Cardiac fibroblast (primary cell): ENCODE data around the gene MZT2A.
A peak's percentile ranks its signal among the peaks of the same experiment; 100 is the strongest.
"Not testable (repeated sequence)": the region's sequence is repeated elsewhere in the genome, so short reads cannot be mapped to it uniquely, and the experiment has no call there.

Source experiments
- DNase-seq, 2 donors: peaks; one replicate each; pipeline versions ENCODE4 v3.0.0 to v3.0.0-alpha.2; 2010; ENCODE audit warnings: low read depth in 2 of 2
- H3K4me3 ChIP-seq, 2 donors: replicated peaks in 1 of 2; 1 replicate in 1 of 2; 2 replicates in 1 of 2; pipeline ENCODE4 v1.5.1; 2011; ENCODE audit warnings: low read depth in 2 of 2, low read length in 2 of 2, mild to moderate bottlenecking in 2 of 2, moderate library complexity in 1 of 2
- CTCF ChIP-seq: IDR thresholded peaks from one replicate; pipeline ENCODE4 v1.5.1; 2011; ENCODE audit warnings: low read depth, mild to moderate bottlenecking, low read length, inconsistent platforms

The MZT2A gene

GRCh38 chr2:131492015-131492417 lies at the start of gene MZT2A:
Gene MZT2A, minus strand, starts transcription at chr2:131492397. Its CDS starts 21 bp downstream, at chr2:131492376.
- peak in 1 of 2 donors; percentile 7 for DNase-seq
- peak within 1 kb of the TSS; percentile 82 to 84 for H3K4me3 ChIP-seq

- H3K4me3 ChIP-seq, DNase-seq: not testable (repeated sequence)
These were observed 46.7 kb upstream of the MZT2A start for GRCh38 chr2:131538856-131539255.

- H3K4me3 ChIP-seq, DNase-seq: not testable (repeated sequence)
These were observed 44.6 kb upstream of the MZT2A start for GRCh38 chr2:131536841-131537240.

- peak in 1 of 2 donors; percentile 13 for DNase-seq
- not testable (repeated sequence) for H3K4me3 ChIP-seq
These were observed 44.0 kb upstream of the MZT2A start for GRCh38 chr2:131535951-131536826.

GRCh38 chr2:131535526-131535925 lies 43.3 kb upstream of the MZT2A start:
- no peak for DNase-seq
- no peak overlapping the region for H3K4me3 ChIP-seq
- no peak for TF ChIP-seq CTCF

GRCh38 chr2:131534965-131535364 lies 42.8 kb upstream of the MZT2A start:
- DNase-seq, H3K4me3 ChIP-seq: not testable (repeated sequence)

- DNase-seq, H3K4me3 ChIP-seq: not testable (repeated sequence)
These were observed 42.1 kb upstream of the MZT2A start for GRCh38 chr2:131534317-131534672.

GRCh38 chr2:131533609-131534316 lies 41.6 kb upstream of the MZT2A start:
- not testable (repeated sequence) for H3K4me3 ChIP-seq, DNase-seq

- not testable (repeated sequence) for DNase-seq
These were observed 40.8 kb upstream of the MZT2A start for GRCh38 chr2:131532723-131533608.

GRCh38 chr2:131531547-131532185 lies 39.5 kb upstream of the MZT2A start:
- not testable (repeated sequence) for H3K4me3 ChIP-seq, DNase-seq

More at GRCh38 chr2:131532723-131533608, 40.8 kb upstream of the MZT2A start:
- not testable (repeated sequence) for H3K4me3 ChIP-seq

- DNase-seq, H3K4me3 ChIP-seq: not testable (repeated sequence)
These were observed 38.6 kb upstream of the MZT2A start for GRCh38 chr2:131530626-131531344.

GRCh38 chr2:131529864-131530445 lies 37.8 kb upstream of the MZT2A start:
- DNase-seq, H3K4me3 ChIP-seq: not testable (repeated sequence)

GRCh38 chr2:131528981-131529863 lies 37.0 kb upstream of the MZT2A start:
- DNase-seq, H3K4me3 ChIP-seq: not testable (repeated sequence)
